GM18951 (cell line): ENCODE results near the gene GABARAPL1.

ENCODE experiments used
- POLR2A ChIP-seq: IDR thresholded peaks from 4 replicates; pipeline ENCODE4 v1.6.1; 2011; ENCODE audit warnings: mild to moderate bottlenecking; ENCODE audit not compliant: insufficient read length, insufficient read depth; ENCODE audit errors: extremely low read depth
- in situ Hi-C: fragments of 300-500 bp; cut with MboI; formaldehyde crosslinking; loops from one replicate; pipeline ENCODE4 v1.12.0; 2022; ENCODE audit warnings: low sequenced_read_pairs, mixed read lengths, inconsistent platforms; ENCODE audit not compliant: unreplicated experiment

Gene GABARAPL1

GRCh38 chr12:10226086-10226485 lies 13.4 kb downstream of the GABARAPL1 start:
- TF ChIP-seq POLR2A: no peak
- in situ Hi-C loops: loop anchor here (25.0 kb wide), 1 partner anchor 536 kb away; no protein-coding TSS in a partner anchor

GRCh38 chr12:10226731-10227130 lies 14.1 kb downstream of the GABARAPL1 start:
- in situ Hi-C loops: loop anchor here (25.0 kb wide), 1 partner anchor 536 kb away; no protein-coding TSS in a partner anchor
- no peak for TF ChIP-seq POLR2A

GRCh38 chr12:10227648-10228047 lies 15.0 kb downstream of the GABARAPL1 start:
- no peak for TF ChIP-seq POLR2A
- in situ Hi-C loops: loop anchor here (25.0 kb wide), 1 partner anchor 535 kb away; no protein-coding TSS in a partner anchor

DNA sequence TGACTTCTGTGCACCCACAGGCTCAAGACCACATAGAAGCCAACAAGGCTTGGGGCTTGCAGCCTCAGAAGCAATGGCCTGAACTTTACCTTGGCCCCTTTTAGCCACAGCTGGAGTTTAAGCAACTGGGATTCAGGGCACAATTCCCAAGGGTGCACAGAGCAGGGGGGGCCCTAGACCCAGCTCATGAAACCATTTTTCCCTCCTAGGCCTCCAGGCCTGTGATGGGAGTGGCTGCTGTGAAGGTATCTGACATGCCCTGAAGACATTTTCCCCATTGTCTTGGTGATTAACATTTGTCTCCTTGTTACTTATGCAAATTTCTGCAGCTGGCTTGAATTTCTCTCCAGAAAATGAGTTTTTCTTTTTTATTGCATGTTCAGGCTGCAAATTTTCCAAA lies 21.9 kb downstream of the GABARAPL1 start:
- TF ChIP-seq POLR2A: no peak
- in situ Hi-C loops: loop anchor here (10.0 to 25.0 kb wide), 3 partner anchors 330 to 528 kb away; no protein-coding TSS in a partner anchor

DNA sequence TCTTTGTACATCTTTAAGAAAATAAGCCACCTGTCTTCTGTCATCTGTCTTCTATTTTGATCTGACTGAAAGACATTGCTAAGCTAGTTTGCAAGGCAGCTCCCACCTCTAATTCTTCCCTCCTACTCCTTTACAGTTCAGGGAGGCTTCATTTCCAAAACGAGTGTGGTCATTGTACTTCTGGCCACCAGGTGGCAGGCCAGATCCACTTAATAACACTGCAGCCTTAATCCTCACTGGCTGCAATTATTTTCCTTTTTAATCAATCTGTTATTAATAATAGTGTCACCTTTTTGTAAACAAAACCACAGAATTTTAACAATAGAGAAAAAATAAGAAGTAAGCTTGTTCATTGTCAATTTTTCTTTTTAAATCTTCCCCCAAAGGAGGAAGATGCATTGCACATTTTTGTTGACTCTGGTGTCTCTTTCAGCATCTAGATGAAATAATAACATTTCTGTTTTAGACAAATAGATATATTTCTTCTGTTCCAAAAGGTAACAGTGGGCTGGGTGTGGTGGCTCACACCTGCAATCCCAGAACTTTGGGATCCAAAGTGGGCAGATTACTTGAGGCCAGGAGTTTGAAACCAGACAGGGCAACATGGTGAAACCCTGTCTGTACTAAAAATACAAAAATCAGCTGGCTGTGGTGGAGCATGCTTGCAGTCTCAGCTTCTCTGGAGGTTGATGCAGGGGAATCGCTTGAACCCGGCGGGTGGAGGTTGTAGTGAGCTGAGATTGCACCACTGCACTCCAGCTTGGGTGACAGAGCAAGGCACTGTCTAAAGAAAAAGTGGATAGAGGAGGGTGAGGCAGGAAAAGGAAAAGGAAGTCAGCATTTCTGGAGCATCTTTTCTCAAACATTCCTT lies 23.3 kb downstream of the GABARAPL1 start:
- in situ Hi-C loops: loop anchor here (10.0 to 25.0 kb wide), 3 partner anchors 329 to 526 kb away; no protein-coding TSS in a partner anchor
- no peak for TF ChIP-seq POLR2A

DNA sequence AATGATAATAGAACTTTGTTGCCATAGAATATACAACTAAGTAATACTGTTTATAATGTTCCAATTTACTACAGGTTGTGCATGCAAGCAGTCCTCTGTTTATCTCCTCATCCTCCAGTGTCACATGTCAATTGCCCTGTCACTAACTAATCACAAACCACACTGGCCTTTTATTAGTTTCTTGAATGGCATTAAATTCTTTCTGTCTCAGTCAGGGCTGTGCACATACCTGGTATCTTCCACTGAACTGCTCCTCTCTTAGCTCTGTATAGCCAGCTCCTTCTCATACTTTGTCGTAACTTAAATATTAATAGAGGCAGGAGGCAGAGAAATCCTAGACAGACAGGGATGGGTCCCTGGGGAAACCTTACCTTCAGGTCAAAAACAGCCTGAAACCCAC lies 24.0 kb downstream of the GABARAPL1 start:
- TF ChIP-seq POLR2A: no peak
- in situ Hi-C loops: loop anchor here (10.0 to 25.0 kb wide), 3 partner anchors 328 to 526 kb away; no protein-coding TSS in a partner anchor

DNA sequence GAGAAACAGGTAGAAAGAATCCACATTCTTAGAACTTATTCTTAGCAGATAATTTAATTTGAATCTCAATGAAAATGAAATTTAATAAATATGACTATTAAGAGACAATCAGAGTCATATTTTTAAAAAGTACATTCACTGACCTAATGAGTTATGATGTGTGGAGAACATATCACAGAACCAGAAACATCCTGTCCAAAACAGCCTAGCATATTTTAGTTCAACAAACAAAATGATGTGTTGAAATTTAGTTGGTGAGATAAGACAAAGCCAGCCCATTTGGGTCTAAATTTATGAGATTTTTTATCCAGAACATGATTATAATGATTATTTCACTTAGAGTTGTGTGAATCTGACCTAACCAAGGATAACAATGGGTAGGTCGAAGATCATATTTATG lies 25.8 kb downstream of the GABARAPL1 start:
- no peak for TF ChIP-seq POLR2A
- in situ Hi-C loops: loop anchor here (10.0 to 25.0 kb wide), 3 partner anchors 326 to 524 kb away; no protein-coding TSS in a partner anchor

DNA sequence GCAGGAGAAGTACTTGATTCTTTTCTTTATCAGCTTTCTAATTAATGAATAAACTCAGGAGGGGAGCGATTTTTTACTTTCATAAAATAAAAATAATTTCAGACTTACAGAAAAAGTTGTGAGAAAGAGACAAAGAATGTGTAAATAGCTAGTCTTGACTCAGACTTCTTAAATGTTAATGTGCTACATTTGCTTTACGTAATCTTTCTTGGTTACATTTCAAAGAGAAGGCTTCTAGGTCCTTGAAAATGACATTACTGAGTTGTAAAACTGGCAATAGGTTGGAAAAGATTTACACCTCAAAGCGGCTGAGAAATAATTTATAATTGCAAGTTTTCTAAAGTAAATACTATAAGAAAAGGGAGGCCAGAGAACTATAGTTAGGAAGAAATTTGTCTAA lies 28.6 kb downstream of the GABARAPL1 start:
- in situ Hi-C loops: loop anchor here (25.0 kb wide), 1 partner anchor 521 kb away; no protein-coding TSS in a partner anchor

GRCh38 chr12:10241727-10242126 lies 29.1 kb downstream of the GABARAPL1 start:
- in situ Hi-C loops: loop anchor here (25.0 kb wide), 1 partner anchor 521 kb away; no protein-coding TSS in a partner anchor
- TF ChIP-seq POLR2A: no peak

More for the DNA sequence above, 28.6 kb downstream of the GABARAPL1 start:
- no peak for TF ChIP-seq POLR2A

- no peak for TF ChIP-seq POLR2A
- in situ Hi-C loops: loop anchor here (25.0 kb wide), 1 partner anchor 520 kb away; no protein-coding TSS in a partner anchor
Measured at GRCh38 chr12:10242539-10242938, 29.9 kb downstream of the GABARAPL1 start.

- TF ChIP-seq POLR2A: no peak
- in situ Hi-C loops: loop anchor here (25.0 kb wide), 1 partner anchor 518 kb away; no protein-coding TSS in a partner anchor
Measured at GRCh38 chr12:10243818-10244520, 31.3 kb downstream of the GABARAPL1 start.

DNA sequence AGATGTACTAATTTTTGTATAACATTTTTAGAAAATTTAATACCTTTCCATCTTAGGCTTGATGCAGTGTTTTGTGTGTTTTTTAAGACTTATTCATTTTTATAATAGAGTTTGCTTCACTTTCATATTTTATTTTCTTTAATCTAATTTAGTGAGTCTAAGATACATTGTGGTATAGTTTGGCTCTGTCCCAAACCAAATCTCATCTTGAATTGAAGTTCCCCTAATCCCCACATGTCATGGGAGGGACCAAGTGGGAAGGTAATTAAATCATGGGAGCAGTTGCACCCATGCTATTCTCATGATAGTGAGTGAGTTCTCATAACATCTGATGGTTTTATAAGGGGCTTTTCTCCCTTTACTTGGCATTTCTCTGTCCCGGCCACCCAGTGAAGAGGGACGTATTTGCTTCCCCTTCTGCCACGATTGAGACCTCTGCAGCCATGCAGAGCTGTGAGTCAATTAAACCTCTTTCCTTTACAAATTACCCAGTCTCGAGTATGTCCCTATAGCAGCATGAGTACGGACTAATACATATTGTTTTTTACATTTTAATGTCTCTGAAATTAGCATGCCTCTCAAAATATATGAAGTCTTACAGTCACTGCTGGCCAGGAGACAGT lies 34.9 kb downstream of the GABARAPL1 start:
- in situ Hi-C loops: loop anchor here (25.0 kb wide), 1 partner anchor 515 kb away; no protein-coding TSS in a partner anchor
- TF ChIP-seq POLR2A: no peak
